ENCODE data around the gene LRRC14B. TPM values are rescaled to one million over a fixed set of nuclear protein-coding genes. Genes with fewer than 3 reads are reported as not detected.
"Not testable (repeated sequence)": the region's sequence is repeated elsewhere in the genome, so short reads cannot be mapped to it uniquely, and the experiment has no call there.

LRRC14B gene
- polyA plus RNA-seq, 12 donors, result 10.9 to 43.0 (median 22.5) TPM; not detected in 1

- no peak for DNase-seq
Measured at GRCh38 chr5:158807-159447, 32.4 kb upstream of the LRRC14B start.

GRCh38 chr5:159448-160172, 31.7 kb upstream of the LRRC14B start:
- DNase-seq, result no peak

GRCh38 chr5:160173-160510, 31.2 kb upstream of the LRRC14B start:
- DNase-seq, result no peak

- DNase-seq, result no peak
Measured at GRCh38 chr5:160921-161802, 30.1 kb upstream of the LRRC14B start.

- no peak for DNase-seq
Measured at GRCh38 chr5:161803-162110, 29.5 kb upstream of the LRRC14B start.

GRCh38 chr5:162190-162564, 29.1 kb upstream of the LRRC14B start:
- DNase-seq, result no peak

- no peak for DNase-seq
Measured at GRCh38 chr5:162565-163337, 28.5 kb upstream of the LRRC14B start.

GRCh38 chr5:163338-163620, 28.0 kb upstream of the LRRC14B start:
- no peak for DNase-seq

- DNase-seq, result no peak
Measured at GRCh38 chr5:163841-164240, 27.5 kb upstream of the LRRC14B start.

- DNase-seq, result no peak
Measured at GRCh38 chr5:164244-164643, 27.1 kb upstream of the LRRC14B start.

GRCh38 chr5:164783-165182, 26.5 kb upstream of the LRRC14B start:
- not testable (repeated sequence) for DNase-seq

GRCh38 chr5:166441-167372, 24.6 kb upstream of the LRRC14B start:
- DNase-seq, result no peak

- DNase-seq, result no peak
Measured at GRCh38 chr5:167511-167910, 23.8 kb upstream of the LRRC14B start.

GRCh38 chr5:167982-168660, 23.2 kb upstream of the LRRC14B start:
- peak; percentile 41 for DNase-seq

GRCh38 chr5:169071-169727, 22.1 kb upstream of the LRRC14B start:
- peak; percentile 29 for DNase-seq

GRCh38 chr5:169728-170094, 21.6 kb upstream of the LRRC14B start:
- DNase-seq, result no peak

- no peak for DNase-seq
Measured at GRCh38 chr5:170971-171800, 20.1 kb upstream of the LRRC14B start.

- DNase-seq, result no peak
Measured at GRCh38 chr5:171801-172331, 19.4 kb upstream of the LRRC14B start.

- no peak for DNase-seq
Measured at GRCh38 chr5:172421-172820, 18.9 kb upstream of the LRRC14B start.

Measured in muscle of arm (tissue), 12 donors.